Activated naive CD8-positive, alpha-beta T cell treated with anti-CD3 and anti-CD28 coated beads, Interleukin-2, amount 50 U/mL, for 24 hours (primary cell): ENCODE data around the gene CCM2.
"Not testable (repeated sequence)": the region's sequence is repeated elsewhere in the genome, so short reads cannot be mapped to it uniquely, and the experiment has no call there.

Experiments used
- ATAC-seq: fragments of 150-1000 bp; cut with Tn5 transposase; one replicate; pipeline ENCODE4 v1.10.0; 2021
- DNase-seq: peaks from one replicate; pipeline ENCODE4 v3.0.0; 2021
- H3K27ac Mint-ChIP-seq: one replicate; pipeline ENCODE4 v1.8.0; 2021; ENCODE audit warnings: mild to moderate bottlenecking, mixed read lengths
- H3K27me3 Mint-ChIP-seq: one replicate; pipeline ENCODE4 v1.8.0; 2021; ENCODE audit warnings: mixed read lengths
- H3K36me3 Mint-ChIP-seq: one replicate; pipeline ENCODE4 v1.8.0; 2021; ENCODE audit warnings: low read depth, mixed read lengths
- H3K4me1 Mint-ChIP-seq: one replicate; pipeline ENCODE4 v1.8.0; 2021; ENCODE audit warnings: mixed read lengths
- H3K4me3 Mint-ChIP-seq: one replicate; pipeline ENCODE4 v1.8.0; 2021; ENCODE audit warnings: mild to moderate bottlenecking, moderate library complexity, mixed read lengths
- H3K9me3 Mint-ChIP-seq: one replicate; pipeline ENCODE4 v1.8.0; 2021; ENCODE audit warnings: mixed read lengths

Gene CCM2

GRCh38 chr7:45025473-45025872 is 25.5 kb downstream of the CCM2 start:
- not testable (repeated sequence) for H3K9me3 Mint-ChIP-seq, H3K27me3 Mint-ChIP-seq, DNase-seq, ATAC-seq
- peaks cover 37% of the 10 kb centered on the region for H3K36me3 Mint-ChIP-seq
- H3K27ac Mint-ChIP-seq = peak overlapping the region; percentile 43
- peak overlapping the region; percentile 10 for H3K4me3 Mint-ChIP-seq
- peaks cover 83% of the 10 kb centered on the region for H3K4me1 Mint-ChIP-seq

- Mint-ChIP-seq H3K4me3 (peak overlapping the region; percentile 10), H3K27ac (peak overlapping the region; percentile 43)
- no peak for ATAC-seq
These were observed 26.0 kb downstream of the CCM2 start for GRCh38 chr7:45026013-45026412.

GRCh38 chr7:45026984-45027773 is 27.2 kb downstream of the CCM2 start:
- no peaks in the 10 kb centered on the region for H3K9me3 Mint-ChIP-seq
- H3K4me1 Mint-ChIP-seq = peaks cover 77% of the 10 kb centered on the region
- DNase-seq (peak; percentile 18), ATAC-seq (no peak)
- H3K27ac Mint-ChIP-seq = peak overlapping the region; percentile 87
- peak overlapping the region; percentile 78 for H3K4me3 Mint-ChIP-seq
- H3K36me3 Mint-ChIP-seq = peaks cover 34% of the 10 kb centered on the region
- H3K27me3 Mint-ChIP-seq = no peaks in the 10 kb centered on the region

More at GRCh38 chr7:45026013-45026412, 26.0 kb downstream of the CCM2 start:
- no peak for DNase-seq
- H3K36me3 Mint-ChIP-seq = peaks cover 37% of the 10 kb centered on the region
- H3K9me3 Mint-ChIP-seq = no peaks in the 10 kb centered on the region
- no peaks in the 10 kb centered on the region for H3K27me3 Mint-ChIP-seq
- peaks cover 79% of the 10 kb centered on the region for H3K4me1 Mint-ChIP-seq

GRCh38 chr7:45027774-45028114 is 27.7 kb downstream of the CCM2 start:
- H3K36me3 Mint-ChIP-seq = peaks cover 34% of the 10 kb centered on the region
- H3K4me3 Mint-ChIP-seq = peak overlapping the region; percentile 78
- DNase-seq = no peak
- H3K27ac Mint-ChIP-seq = peak overlapping the region; percentile 87
- ATAC-seq = no peak
- H3K9me3 Mint-ChIP-seq = no peaks in the 10 kb centered on the region
- H3K27me3 Mint-ChIP-seq = no peaks in the 10 kb centered on the region
- peaks cover 82% of the 10 kb centered on the region for H3K4me1 Mint-ChIP-seq

GRCh38 chr7:45028138-45028919 is 28.3 kb downstream of the CCM2 start:
- no peaks in the 10 kb centered on the region for H3K9me3 Mint-ChIP-seq
- no peaks in the 10 kb centered on the region for H3K27me3 Mint-ChIP-seq
- peak overlapping the region; percentile 87 for H3K27ac Mint-ChIP-seq
- no peak for DNase-seq
- H3K4me3 Mint-ChIP-seq = peak overlapping the region; percentile 78
- peak; percentile 44 for ATAC-seq
- H3K4me1 Mint-ChIP-seq = peaks cover 85% of the 10 kb centered on the region
- H3K36me3 Mint-ChIP-seq = peaks cover 34% of the 10 kb centered on the region

GRCh38 chr7:45028920-45029344 is 28.9 kb downstream of the CCM2 start:
- H3K9me3 Mint-ChIP-seq = no peaks in the 10 kb centered on the region
- H3K27me3 Mint-ChIP-seq = no peaks in the 10 kb centered on the region
- ATAC-seq (peak; percentile 9), DNase-seq (no peak)
- H3K27ac Mint-ChIP-seq = peak overlapping the region; percentile 87
- peaks cover 87% of the 10 kb centered on the region for H3K4me1 Mint-ChIP-seq
- H3K36me3 Mint-ChIP-seq = peaks cover 31% of the 10 kb centered on the region
- H3K4me3 Mint-ChIP-seq = peak overlapping the region; percentile 78

- Mint-ChIP-seq H3K27me3 (no peaks in the 10 kb centered on the region), H3K9me3 (no peaks in the 10 kb centered on the region), H3K27ac (peak overlapping the region; percentile 81), H3K4me3 (no peak overlapping the region), H3K4me1 (peaks cover 85% of the 10 kb centered on the region), H3K36me3 (peaks cover 16% of the 10 kb centered on the region)
- ATAC-seq (no peak), DNase-seq (no peak)
These were observed 31.8 kb downstream of the CCM2 start for GRCh38 chr7:45031829-45032228.

GRCh38 chr7:45032421-45032820 is 32.4 kb downstream of the CCM2 start:
- peaks cover 15% of the 10 kb centered on the region for H3K36me3 Mint-ChIP-seq
- peaks cover 84% of the 10 kb centered on the region for H3K4me1 Mint-ChIP-seq
- ATAC-seq (no peak), DNase-seq (no peak)
- H3K9me3 Mint-ChIP-seq = no peaks in the 10 kb centered on the region
- H3K27ac Mint-ChIP-seq = peak overlapping the region; percentile 81
- no peak overlapping the region for H3K4me3 Mint-ChIP-seq
- H3K27me3 Mint-ChIP-seq = no peaks in the 10 kb centered on the region

- Mint-ChIP-seq H3K36me3 (peaks cover 13% of the 10 kb centered on the region), H3K27ac (peak overlapping the region; percentile 81), H3K4me3 (peak overlapping the region; percentile 52), H3K9me3 (no peaks in the 10 kb centered on the region), H3K4me1 (peaks cover 84% of the 10 kb centered on the region), H3K27me3 (no peaks in the 10 kb centered on the region)
- peak; percentile 53 for ATAC-seq
- no peak for DNase-seq
These were observed 33.4 kb downstream of the CCM2 start for GRCh38 chr7:45033261-45033930.

- no peaks in the 10 kb centered on the region for H3K27me3 Mint-ChIP-seq
- no peak for ATAC-seq
- H3K27ac Mint-ChIP-seq = peak overlapping the region; percentile 81
- no peak for DNase-seq
- peaks cover 82% of the 10 kb centered on the region for H3K4me1 Mint-ChIP-seq
- peaks cover 18% of the 10 kb centered on the region for H3K36me3 Mint-ChIP-seq
- no peaks in the 10 kb centered on the region for H3K9me3 Mint-ChIP-seq
- no peak overlapping the region for H3K4me3 Mint-ChIP-seq
These were observed 33.9 kb downstream of the CCM2 start for GRCh38 chr7:45033931-45034290.

GRCh38 chr7:45034710-45035109 is 34.7 kb downstream of the CCM2 start:
- not testable (repeated sequence) for DNase-seq, H3K9me3 Mint-ChIP-seq, H3K27me3 Mint-ChIP-seq, H3K27ac Mint-ChIP-seq, ATAC-seq, H3K4me3 Mint-ChIP-seq
- Mint-ChIP-seq H3K36me3 (peaks cover 20% of the 10 kb centered on the region), H3K4me1 (peaks cover 75% of the 10 kb centered on the region)

GRCh38 chr7:45035371-45035770 is 35.4 kb downstream of the CCM2 start:
- Mint-ChIP-seq H3K4me1 (peaks cover 72% of the 10 kb centered on the region), H3K9me3 (no peaks in the 10 kb centered on the region), H3K27ac (no peak overlapping the region)

GRCh38 chr7:45035893-45036292 is 35.9 kb downstream of the CCM2 start:
- peaks cover 72% of the 10 kb centered on the region for H3K4me1 Mint-ChIP-seq
- peaks cover 19% of the 10 kb centered on the region for H3K36me3 Mint-ChIP-seq
- H3K27ac Mint-ChIP-seq = peak overlapping the region; percentile 68
- no peaks in the 10 kb centered on the region for H3K9me3 Mint-ChIP-seq
- ATAC-seq (no peak), DNase-seq (no peak)
- peak overlapping the region; percentile 32 for H3K4me3 Mint-ChIP-seq
- no peaks in the 10 kb centered on the region for H3K27me3 Mint-ChIP-seq

More at GRCh38 chr7:45035371-45035770, 35.4 kb downstream of the CCM2 start:
- DNase-seq (no peak), ATAC-seq (no peak)
- Mint-ChIP-seq H3K36me3 (peaks cover 18% of the 10 kb centered on the region), H3K4me3 (no peak overlapping the region), H3K27me3 (no peaks in the 10 kb centered on the region)

GRCh38 chr7:45036317-45036716 is 36.3 kb downstream of the CCM2 start:
- H3K4me1 Mint-ChIP-seq = peaks cover 72% of the 10 kb centered on the region
- H3K36me3 Mint-ChIP-seq = peaks cover 23% of the 10 kb centered on the region
- peak overlapping the region; percentile 32 for H3K4me3 Mint-ChIP-seq
- no peak for ATAC-seq
- H3K9me3 Mint-ChIP-seq = no peaks in the 10 kb centered on the region
- DNase-seq = no peak
- no peaks in the 10 kb centered on the region for H3K27me3 Mint-ChIP-seq
- H3K27ac Mint-ChIP-seq = peak overlapping the region; percentile 68
